Astrocyte (in vitro differentiated cells and primary cell): Measurements from ENCODE around the gene ZBTB49. TPM values are rescaled to one million over a fixed set of nuclear protein-coding genes. Genes with fewer than 3 reads are reported as not detected.
"Not testable (repeated sequence)": the region's sequence is repeated elsewhere in the genome, so short reads cannot be mapped to it uniquely, and the experiment has no call there.

Source experiments
- DNase-seq: peaks from one replicate; pipeline ENCODE4 v3.0.0-alpha.2; 2010; ENCODE audit warnings: low read depth
- FAIRE-seq: peaks from 2 replicates; lab custom pipeline; 2011; peaks lifted over from hg19 to GRCh38; lab: Jason Lieb, UNC
- H2AFZ ChIP-seq: 2 replicates; pipeline ENCODE4 v1.6.0; 2012; ENCODE audit warnings: low read depth, low read length, inconsistent platforms
- H3K27ac ChIP-seq: 2 replicates; pipeline ENCODE4 v1.5.1; 2011; ENCODE audit warnings: low read depth, low read length, inconsistent platforms
- H3K27me3 ChIP-seq: 2 replicates; pipeline ENCODE4 v1.6.0; 2011; ENCODE audit warnings: low read length, inconsistent platforms; ENCODE audit not compliant: insufficient read depth
- H3K36me3 ChIP-seq: 2 replicates; pipeline ENCODE4 v1.5.1; 2011; ENCODE audit warnings: low read length, inconsistent platforms; ENCODE audit not compliant: insufficient read depth
- H3K4me1 ChIP-seq: 2 replicates; pipeline ENCODE4 v1.5.1; 2011; ENCODE audit warnings: low read length, inconsistent platforms; ENCODE audit not compliant: insufficient read depth
- H3K4me2 ChIP-seq: 2 replicates; pipeline ENCODE4 v1.6.0; 2012; ENCODE audit warnings: low read length, inconsistent platforms
- H3K4me3 ChIP-seq: 2 replicates; pipeline ENCODE4 v1.5.1; 2011; ENCODE audit warnings: low read depth, mild to moderate bottlenecking, low read length, inconsistent platforms; ENCODE audit not compliant: insufficient read depth
- H3K79me2 ChIP-seq: 2 replicates; pipeline ENCODE4 v1.6.0; 2012; ENCODE audit warnings: mild to moderate bottlenecking, low read length, inconsistent platforms; ENCODE audit not compliant: insufficient read depth
- H3K9ac ChIP-seq: 2 replicates; pipeline ENCODE4 v1.6.0; 2012; ENCODE audit warnings: mild to moderate bottlenecking, low read length, inconsistent platforms
- H3K9me3 ChIP-seq: 2 replicates; pipeline ENCODE4 v1.5.1; 2012; ENCODE audit warnings: low read depth, mild to moderate bottlenecking, low read length, inconsistent platforms; ENCODE audit not compliant: insufficient read depth
- H4K20me1 ChIP-seq: 2 replicates; pipeline ENCODE4 v1.6.0; 2012; ENCODE audit warnings: low read length, inconsistent platforms; ENCODE audit not compliant: insufficient read depth
- H3K27ac Mint-ChIP-seq: one replicate; pipeline ENCODE4 v1.8.0; 2021; ENCODE audit warnings: mild to moderate bottlenecking, mixed read lengths; ENCODE audit not compliant: unreplicated experiment
- H3K27me3 Mint-ChIP-seq: one replicate; pipeline ENCODE4 v1.8.0; 2021; ENCODE audit warnings: low read depth, mixed read lengths; ENCODE audit not compliant: unreplicated experiment
- H3K36me3 Mint-ChIP-seq: one replicate; pipeline ENCODE4 v1.8.0; 2021; ENCODE audit warnings: low read depth, mixed read lengths; ENCODE audit not compliant: unreplicated experiment
- H3K4me1 Mint-ChIP-seq: one replicate; pipeline ENCODE4 v1.8.0; 2021; ENCODE audit warnings: low read depth, mixed read lengths; ENCODE audit not compliant: unreplicated experiment
- H3K4me3 Mint-ChIP-seq: one replicate; pipeline ENCODE4 v1.8.0; 2021; ENCODE audit warnings: mild to moderate bottlenecking, moderate library complexity, mixed read lengths; ENCODE audit not compliant: unreplicated experiment
- H3K9me3 Mint-ChIP-seq: one replicate; pipeline ENCODE4 v1.8.0; 2021; ENCODE audit warnings: mild to moderate bottlenecking, mixed read lengths; ENCODE audit not compliant: unreplicated experiment
- EZH2 ChIP-seq: IDR thresholded peaks from 2 replicates; pipeline ENCODE4 v1.6.1; 2012; ENCODE audit warnings: mild to moderate bottlenecking, low read length, inconsistent platforms; ENCODE audit not compliant: insufficient read depth
- total RNA-seq: library from RNA; stranded (reverse); gene quantifications from 2 replicates; pipeline ENCODE4 v1.2.1, GENCODE V29; 2021
- TF ChIP-seq, protein P1 (sequence below): IDR thresholded peaks from 2 replicates; pipeline ENCODE4 v1.5.1; 2011; ENCODE audit warnings: low read depth, mild to moderate bottlenecking, inconsistent platforms, low read length, moderate library complexity; ENCODE audit not compliant: insufficient read depth

ZBTB49 gene
- total RNA-seq, 1 donor from 2014 or later, result 5.5 TPM

DNA sequence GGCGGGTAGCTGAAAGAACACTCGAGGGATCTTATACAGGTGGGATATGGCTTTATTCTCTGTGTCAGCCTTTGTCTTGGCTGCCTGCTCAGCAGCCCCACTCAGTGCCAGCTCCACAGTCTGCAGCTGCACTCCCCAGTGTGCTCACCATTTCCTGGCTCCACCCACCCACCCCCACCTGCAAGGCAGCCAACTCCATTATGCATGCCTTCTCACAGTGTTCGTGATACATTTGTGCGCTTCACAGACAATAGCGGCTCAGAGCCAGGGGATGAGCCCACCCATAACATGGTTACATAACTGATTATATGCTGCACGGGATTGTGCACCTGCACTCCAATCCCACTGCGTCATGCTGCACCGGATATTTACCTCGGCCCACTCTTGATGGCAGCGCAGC is 33.3 kb upstream of the ZBTB49 start:
- no peaks in the 10 kb centered on the region for H3K36me3 Mint-ChIP-seq
- Histone ChIP-seq H4K20me1 (no peaks in the 10 kb centered on the region), H3K27ac (no peak overlapping the region), H3K4me3 (no peak overlapping the region), H3K4me2 (no peak overlapping the region), H2AFZ (no peak overlapping the region), H3K9ac (no peak overlapping the region), H3K4me1 (no peaks in the 10 kb centered on the region), H3K9me3 (no peaks in the 10 kb centered on the region), H3K36me3 (no peaks in the 10 kb centered on the region), H3K79me2 (no peaks in the 10 kb centered on the region), H3K27me3 (peaks cover 22% of the 10 kb centered on the region)
- no peak for TF ChIP-seq EZH2
- TF ChIP-seq, protein P1, sequence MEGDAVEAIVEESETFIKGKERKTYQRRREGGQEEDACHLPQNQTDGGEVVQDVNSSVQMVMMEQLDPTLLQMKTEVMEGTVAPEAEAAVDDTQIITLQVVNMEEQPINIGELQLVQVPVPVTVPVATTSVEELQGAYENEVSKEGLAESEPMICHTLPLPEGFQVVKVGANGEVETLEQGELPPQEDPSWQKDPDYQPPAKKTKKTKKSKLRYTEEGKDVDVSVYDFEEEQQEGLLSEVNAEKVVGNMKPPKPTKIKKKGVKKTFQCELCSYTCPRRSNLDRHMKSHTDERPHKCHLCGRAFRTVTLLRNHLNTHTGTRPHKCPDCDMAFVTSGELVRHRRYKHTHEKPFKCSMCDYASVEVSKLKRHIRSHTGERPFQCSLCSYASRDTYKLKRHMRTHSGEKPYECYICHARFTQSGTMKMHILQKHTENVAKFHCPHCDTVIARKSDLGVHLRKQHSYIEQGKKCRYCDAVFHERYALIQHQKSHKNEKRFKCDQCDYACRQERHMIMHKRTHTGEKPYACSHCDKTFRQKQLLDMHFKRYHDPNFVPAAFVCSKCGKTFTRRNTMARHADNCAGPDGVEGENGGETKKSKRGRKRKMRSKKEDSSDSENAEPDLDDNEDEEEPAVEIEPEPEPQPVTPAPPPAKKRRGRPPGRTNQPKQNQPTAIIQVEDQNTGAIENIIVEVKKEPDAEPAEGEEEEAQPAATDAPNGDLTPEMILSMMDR, result no peak
- peaks cover 14% of the 10 kb centered on the region for H3K27me3 Mint-ChIP-seq
- no peaks in the 10 kb centered on the region for H3K4me1 Mint-ChIP-seq
- H3K9me3 Mint-ChIP-seq, result no peaks in the 10 kb centered on the region
- FAIRE-seq, result no peak
- DNase-seq, result no peak
- no peak overlapping the region for H3K27ac Mint-ChIP-seq
- no peak overlapping the region for H3K4me3 Mint-ChIP-seq

DNA sequence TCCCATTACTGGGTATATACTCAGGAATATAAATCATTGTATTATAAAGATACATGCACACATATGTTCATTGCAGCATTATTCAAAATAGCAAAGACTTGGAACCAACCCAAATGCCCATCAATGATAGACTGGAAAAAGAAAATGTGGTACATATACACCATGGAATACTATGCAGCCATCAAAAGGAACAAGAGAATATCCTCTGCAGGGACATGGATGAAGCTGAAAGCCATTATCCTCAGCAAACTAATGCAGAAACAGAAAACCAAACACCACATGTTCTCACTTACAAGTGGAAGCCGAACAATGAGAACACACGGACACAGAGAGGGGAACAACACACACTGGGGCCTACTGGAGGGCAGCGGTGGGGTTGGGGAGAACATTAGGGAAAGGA is 32.3 kb upstream of the ZBTB49 start:
- H3K36me3 ChIP-seq, FAIRE-seq, H3K27ac ChIP-seq, H3K27ac Mint-ChIP-seq, H3K4me3 ChIP-seq, H3K4me3 Mint-ChIP-seq, H3K9ac ChIP-seq, H3K4me1 Mint-ChIP-seq, H3K9me3 Mint-ChIP-seq, H3K4me2 ChIP-seq, H3K79me2 ChIP-seq, H3K4me1 ChIP-seq, H4K20me1 ChIP-seq, DNase-seq, H3K36me3 Mint-ChIP-seq, H2AFZ ChIP-seq, H3K9me3 ChIP-seq: not testable (repeated sequence)
- H3K27me3 Mint-ChIP-seq, result peaks cover 14% of the 10 kb centered on the region
- peaks cover 22% of the 10 kb centered on the region for H3K27me3 ChIP-seq

- peaks cover 11% of the 10 kb centered on the region for H3K27me3 Mint-ChIP-seq
- Histone ChIP-seq H3K9me3 (no peaks in the 10 kb centered on the region), H3K79me2 (no peaks in the 10 kb centered on the region), H3K9ac (no peak overlapping the region), H3K4me2 (no peak overlapping the region), H3K27ac (no peak overlapping the region), H3K4me3 (no peak overlapping the region), H3K36me3 (no peaks in the 10 kb centered on the region), H3K27me3 (peaks cover 17% of the 10 kb centered on the region), H3K4me1 (no peaks in the 10 kb centered on the region), H4K20me1 (no peaks in the 10 kb centered on the region), H2AFZ (no peak overlapping the region)
- no peaks in the 10 kb centered on the region for H3K4me1 Mint-ChIP-seq
- DNase-seq (no peak), FAIRE-seq (no peak)
- no peaks in the 10 kb centered on the region for H3K36me3 Mint-ChIP-seq
- H3K27ac Mint-ChIP-seq, result no peak overlapping the region
- H3K9me3 Mint-ChIP-seq, result no peaks in the 10 kb centered on the region
- TF ChIP-seq, protein P1, result no peak
- TF ChIP-seq EZH2, result no peak
- H3K4me3 Mint-ChIP-seq, result no peak overlapping the region
Observed at GRCh38 chr4:4259484-4260100, 30.5 kb upstream of the ZBTB49 start.
